ENCODE data around the gene MRPS18A.

Gene MRPS18A

DNA sequence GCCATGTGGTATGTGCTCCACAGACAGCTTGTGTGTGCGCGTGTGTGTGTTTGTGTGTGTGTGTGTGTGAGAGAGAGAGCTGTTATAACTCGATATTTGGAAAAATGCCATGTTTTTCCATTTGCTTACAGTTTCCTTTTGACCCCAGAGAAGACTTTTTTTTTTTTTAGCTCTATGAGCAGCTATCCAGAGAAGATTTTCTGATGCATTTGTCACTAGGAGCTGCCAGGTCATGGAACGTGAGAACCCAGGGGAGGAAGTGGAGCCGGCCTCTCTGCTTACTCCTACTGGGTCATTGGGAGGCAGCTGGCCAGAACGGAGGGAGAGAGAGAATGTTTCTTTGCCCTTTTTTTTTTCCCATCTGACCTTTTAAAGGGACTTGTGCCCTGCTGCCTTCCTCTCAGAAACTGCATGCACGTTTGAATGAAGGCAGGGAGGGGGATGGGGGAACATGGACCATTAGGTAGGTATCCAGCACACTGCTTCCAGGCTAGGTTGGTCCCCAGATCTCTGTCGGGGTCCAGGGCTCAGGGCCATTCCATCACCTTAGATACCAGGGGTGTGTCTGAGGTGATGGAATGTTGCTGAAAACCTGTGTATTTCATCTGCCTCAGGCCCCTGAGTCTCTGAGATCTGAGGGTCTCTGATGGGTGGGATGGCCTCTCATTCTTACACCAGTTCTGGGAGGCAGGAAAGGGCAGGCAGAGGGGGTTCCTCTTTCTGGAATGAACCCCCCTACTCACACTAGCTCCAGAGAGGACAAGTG, 11.2 kb upstream of the MRPS18A start:
- no peak for DNase-seq (ENCODE audit: low read depth in 2 of 2)

DNA sequence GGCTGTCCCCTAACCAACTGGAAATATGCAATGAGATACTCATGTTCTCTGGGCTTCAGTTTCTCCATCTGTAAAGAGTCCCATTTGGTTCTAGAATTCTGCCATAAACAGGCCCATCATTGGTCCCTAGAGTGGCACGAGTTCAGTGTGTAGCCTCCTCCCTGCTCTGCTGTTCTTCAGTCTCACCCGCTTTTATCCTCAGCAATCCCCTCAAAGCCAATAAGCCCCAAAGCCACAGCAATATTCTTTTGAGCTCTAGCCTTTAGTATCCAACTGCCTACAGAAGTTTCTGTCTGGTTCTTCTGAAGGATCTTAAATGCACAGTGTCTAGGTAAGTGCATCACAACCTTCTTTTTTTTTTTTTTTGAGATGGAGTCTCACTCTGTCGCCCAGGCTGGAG, 9.8 kb upstream of the MRPS18A start:
- no peak for DNase-seq (ENCODE audit: low read depth in 2 of 2)

DNA sequence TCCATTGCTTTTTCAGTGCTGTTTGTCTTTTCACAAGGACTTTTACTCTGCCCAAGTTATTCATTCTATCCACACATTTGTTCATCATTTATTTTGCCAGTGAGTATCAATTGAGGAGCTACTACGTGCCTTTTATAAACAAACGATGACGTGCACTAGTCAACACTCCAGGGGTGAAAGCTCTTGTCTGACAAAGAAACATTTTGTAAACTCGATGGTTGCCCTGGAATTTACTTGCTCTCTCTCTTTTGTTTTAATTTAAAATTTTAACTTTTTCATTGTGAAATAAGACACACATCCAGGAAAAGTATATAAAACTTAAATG, 8.3 kb upstream of the MRPS18A start:
- no peak for DNase-seq (ENCODE audit: low read depth in 2 of 2)

DNA sequence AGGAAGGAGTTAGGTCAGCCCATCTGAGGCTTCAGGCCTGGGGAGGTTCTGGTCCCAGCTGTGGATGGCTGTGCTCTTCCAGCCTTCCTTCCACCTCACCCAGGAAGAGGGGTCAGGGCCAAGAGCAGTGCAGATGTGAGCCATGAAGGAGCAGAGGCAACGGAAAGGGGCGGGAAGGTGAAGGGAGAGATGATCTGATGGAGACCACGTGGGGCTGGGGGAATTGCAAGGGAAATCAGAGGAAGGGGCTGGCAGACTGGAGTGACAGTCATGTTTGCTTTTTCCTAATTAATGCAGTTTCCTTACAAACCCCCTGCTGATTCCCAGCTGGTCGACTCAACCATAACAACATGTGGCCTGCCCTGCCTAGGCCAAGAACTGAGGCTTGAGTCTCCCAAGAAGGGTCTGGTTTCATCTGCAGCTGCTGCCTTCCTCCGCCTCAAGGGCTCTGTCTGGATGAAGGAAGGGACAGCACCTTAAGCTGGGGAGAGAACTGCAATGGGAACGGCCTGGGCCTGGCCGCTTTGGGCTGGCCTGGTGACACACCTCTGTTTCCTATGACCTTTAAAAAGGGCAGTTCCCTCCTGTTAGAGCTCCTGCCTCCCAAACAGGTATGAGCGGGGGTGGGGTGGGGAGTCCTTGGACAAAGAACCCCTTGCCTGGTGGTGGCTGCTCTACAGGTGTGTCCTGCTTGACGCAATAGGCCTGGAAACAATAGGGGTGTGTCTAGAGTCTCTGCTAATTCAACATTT, 7.8 kb upstream of the MRPS18A start:
- DNase-seq (ENCODE audit: low read depth in 2 of 2): no peak

DNA sequence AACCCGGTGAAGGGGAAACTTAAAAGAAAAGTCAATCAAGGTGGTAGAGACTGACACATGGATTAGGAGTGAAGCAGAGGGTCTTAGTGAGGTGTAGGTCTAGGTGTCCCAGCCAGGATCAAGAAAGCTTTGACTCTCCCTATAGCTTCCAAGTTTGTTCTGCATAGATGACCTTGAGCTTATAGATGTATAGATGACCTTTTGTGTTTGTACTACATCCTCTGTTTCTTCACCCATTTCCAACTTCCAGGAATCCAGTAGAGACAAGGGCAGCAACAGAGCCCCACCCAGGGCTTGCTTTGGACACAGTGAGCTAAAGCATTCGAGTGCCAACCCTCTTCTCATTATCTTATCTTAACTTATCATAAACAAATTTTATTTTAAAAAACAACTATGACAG, 1.8 kb upstream of the MRPS18A start:
- DNase-seq (ENCODE audit: low read depth in 2 of 2): no peak

DNA sequence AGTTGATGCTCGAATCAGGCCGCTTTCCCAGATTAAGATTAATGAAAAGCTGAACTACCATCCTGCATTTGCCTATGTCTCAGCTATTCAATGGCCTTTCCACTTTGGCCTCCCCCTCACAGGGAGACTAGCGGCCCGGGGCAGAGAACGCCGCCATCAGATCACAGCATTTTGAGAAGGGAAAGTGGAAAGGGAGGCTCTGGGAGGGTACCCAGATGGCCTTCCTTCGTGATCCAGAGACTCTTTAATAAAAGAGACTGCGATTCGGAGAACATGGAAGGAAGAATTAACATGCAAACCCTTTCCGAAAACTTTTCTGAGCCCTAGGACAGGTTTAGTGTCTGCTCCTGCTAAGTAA, 533 bp downstream of the MRPS18A start:
- no peak for DNase-seq (ENCODE audit: low read depth in 2 of 2)

DNA sequence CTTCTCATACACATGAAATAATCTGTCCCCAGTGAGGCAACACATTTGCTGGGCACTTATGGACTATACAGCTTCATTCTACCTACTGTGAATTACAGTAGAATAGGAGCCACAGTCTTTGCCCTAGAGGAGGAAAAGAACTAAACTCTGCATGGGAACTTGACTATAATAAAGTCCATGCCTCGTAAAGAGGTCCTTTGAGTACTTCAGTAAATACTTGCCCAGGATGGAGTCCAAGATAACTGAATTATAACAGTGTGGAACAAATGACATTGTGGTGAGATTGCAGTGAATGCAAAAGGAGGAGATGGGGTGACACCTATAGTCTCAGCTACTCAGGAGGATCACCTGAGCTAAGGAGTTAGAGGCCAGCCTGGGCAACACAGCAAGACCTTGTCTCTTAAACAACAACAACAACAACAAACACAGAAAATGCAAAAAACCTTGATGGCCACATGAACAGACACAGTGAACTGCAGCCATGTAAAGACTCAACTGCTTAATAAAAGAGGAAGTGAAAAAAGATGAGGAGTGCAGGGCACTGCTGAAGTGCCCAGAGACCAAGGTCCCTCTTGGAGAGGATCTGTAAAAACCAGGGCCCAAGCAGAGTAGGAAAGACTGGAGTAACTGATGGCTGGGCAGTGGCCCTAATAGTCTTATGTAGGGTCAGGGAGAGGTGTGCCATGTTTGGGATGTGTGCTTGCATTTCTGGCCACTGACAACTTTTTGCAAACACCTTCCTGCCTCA, 3.7 kb downstream of the MRPS18A start:
- DNase-seq (ENCODE audit: low read depth in 2 of 2): no peak

DNA sequence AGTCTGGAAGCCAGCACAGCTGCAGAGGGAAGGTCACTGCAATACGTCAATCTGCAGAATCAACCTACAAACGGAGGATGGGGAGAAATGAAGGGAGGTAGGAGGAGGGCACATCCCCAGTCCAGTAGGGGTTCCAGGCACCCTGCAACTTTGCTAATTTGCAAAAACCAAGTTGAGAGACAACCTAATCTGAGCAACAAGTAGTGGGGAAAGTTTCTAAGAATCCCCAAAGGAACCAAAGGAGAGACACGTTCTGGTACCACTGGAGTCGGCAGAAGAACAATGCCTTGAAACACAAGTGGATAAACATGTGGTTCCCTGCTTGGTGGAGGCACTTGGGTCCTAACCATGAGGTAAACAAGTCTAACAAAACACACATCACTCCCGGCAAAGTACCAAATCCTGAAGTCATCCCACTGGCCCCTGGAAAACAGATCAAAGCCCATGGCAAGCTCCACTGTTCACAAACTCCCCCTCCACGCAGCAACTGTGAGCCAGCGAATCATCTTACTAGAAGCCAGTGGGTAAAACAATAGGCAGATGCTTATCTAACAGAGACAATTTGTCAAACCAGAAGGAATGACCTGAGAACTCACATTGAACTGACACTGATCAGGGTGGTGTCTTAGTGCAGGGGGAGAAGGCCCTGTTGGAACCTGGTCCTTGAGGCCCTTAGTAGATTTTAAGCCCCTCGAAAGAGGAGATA, 4.7 kb downstream of the MRPS18A start:
- no peak for DNase-seq (ENCODE audit: low read depth in 2 of 2)

DNA sequence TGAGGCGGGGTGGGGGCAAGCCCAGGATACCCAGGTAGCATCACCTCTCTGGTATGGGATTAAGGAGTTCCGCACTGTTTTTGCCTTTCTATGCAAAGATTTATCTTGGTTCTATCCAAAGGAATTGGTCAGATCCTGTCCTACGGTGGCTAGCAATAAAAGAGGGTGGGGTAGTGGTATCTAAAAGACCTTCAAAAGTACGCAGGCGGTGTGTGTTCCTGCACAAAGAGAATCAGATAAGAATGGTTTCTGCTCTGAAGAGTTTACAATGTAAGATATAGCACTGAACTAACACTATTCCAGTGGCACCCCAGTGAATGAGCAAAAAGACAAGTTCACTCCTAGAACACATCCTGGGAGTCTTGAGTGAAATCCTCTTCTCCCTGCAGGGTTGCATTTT, 6.3 kb downstream of the MRPS18A start:
- no peak for DNase-seq (ENCODE audit: low read depth in 2 of 2)

DNA sequence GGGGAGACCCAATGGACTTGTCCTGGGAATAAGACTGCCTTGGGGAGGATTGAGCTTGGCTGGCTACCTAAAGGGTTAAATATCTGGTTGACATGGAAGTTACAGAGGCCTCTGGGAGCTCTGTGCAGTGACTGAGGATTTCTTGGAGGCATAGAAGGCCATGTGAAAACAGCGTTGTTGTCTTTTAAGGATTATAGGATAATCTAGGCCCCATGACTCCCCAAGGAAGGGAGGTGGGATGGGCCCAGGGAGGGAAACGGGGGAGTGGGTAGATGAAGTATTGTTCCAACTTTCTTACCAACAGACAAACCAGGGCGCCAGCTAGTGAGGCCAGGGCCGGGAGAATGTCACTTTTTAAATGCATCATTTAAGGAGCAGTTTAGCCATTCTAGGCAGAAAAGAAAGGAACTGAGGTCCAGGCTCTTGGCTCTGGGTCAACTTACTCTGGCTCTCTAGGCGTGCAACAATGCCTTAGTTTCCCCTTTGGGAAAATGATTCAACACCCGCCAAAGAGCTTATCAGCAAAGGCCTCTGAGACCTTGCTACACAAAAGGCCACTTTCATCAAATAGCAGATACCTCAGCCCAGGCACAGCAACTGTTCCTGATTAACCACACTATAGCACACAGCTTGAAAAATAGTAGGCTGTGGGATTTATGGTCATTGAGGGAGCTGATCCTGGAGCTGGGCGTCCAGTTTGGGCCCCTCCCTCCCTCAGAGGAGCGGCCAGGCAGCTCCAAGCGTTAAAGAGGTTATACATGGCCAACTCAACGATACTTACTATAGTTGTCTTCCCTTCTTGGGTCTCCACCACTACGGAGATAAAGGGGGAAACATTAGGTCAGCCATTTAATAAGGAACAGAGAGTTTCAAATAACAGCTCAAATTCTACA, 7.0 kb downstream of the MRPS18A start:
- no peak for DNase-seq (ENCODE audit: low read depth in 2 of 2)

DNA sequence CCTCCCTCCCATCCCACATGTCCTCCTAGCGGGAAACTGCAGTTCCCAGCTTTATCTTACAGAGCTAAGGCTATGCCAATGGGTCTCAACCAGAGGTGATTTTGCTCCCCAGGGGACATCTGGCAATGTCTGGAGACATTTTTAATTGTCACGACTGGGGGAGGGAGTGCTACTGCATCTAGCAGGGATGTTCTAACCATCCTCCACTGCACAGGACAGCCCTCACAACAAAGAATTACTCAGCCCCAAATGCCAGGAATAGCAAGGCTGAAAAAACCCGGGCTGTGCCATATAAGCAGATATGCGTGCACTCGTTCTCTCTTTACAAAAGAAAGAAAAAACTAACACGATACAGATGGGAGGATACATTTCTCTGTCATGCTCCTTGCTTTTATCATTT, 8.5 kb downstream of the MRPS18A start:
- no peak for DNase-seq (ENCODE audit: low read depth in 2 of 2)

DNA sequence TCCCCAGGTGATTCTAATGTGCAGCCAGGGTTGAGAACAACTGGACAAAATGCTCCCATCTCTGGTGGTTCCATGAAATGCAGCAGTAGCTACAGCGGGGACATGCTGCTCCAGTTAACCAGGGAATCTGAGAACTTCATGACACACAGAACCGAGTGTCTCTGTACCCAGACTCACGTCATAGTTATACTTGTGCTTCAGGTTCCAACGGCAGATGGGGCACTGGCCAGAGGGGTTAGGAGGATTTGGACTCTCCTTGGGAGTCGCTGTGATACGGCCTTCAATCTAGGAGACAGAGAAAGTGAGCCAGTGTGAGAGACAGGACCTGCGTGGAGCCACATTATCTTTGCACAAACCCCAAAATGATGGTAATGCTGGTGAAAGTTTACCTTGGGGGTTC, 9.2 kb downstream of the MRPS18A start:
- no peak for DNase-seq (ENCODE audit: low read depth in 2 of 2)

DNA sequence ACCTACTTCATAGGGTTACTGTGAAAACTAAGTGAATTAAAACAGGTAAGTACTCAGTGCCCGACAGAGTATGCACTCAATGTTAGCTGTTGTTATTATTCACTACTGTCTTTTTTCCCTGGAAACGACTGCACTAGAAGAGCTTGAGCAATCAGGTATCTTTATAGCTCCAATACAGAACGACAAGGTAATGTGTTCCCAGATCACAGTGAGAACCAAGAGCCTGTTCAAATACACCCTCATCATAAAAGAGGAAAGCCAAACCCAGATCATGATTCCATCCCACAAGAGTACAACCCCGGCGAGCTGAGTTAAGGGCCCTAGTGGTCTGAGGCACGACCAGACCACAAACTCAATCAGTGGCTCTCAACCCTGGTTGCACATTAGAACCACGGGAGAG, 9.8 kb downstream of the MRPS18A start:
- no peak for DNase-seq (ENCODE audit: low read depth in 2 of 2)

DNA sequence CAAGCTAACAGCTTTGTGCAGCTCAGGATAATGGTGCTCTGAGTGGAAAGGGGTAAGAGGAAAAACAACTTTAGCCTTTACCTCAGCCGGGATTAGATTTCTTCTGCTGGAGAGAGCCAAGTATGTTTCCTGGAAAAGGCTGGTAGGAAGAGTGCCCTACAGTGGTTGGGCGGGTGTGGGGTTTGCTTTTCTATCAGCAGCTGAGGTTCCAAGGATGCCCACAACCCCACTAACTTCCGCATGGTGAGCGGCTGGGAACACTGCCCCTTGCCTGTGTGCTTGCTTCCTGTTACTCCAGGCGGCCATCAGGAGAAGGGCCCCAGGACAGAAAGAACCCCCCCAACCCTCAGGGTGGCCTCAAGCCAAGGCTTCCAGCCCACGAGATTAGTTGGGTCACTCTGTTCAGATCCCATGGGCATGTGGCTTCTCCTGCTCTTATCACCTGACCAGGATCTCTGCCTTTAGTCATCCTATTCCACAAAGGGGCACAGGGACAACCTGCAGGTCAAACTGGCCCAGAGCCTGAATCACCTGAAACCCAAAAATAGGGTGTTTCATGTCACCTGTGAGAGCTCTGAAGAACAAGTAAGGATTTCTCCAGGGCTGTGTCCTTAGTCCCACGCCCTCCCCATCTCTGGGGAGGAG, 10.5 kb downstream of the MRPS18A start:
- no peak for DNase-seq (ENCODE audit: low read depth in 2 of 2)

DNA sequence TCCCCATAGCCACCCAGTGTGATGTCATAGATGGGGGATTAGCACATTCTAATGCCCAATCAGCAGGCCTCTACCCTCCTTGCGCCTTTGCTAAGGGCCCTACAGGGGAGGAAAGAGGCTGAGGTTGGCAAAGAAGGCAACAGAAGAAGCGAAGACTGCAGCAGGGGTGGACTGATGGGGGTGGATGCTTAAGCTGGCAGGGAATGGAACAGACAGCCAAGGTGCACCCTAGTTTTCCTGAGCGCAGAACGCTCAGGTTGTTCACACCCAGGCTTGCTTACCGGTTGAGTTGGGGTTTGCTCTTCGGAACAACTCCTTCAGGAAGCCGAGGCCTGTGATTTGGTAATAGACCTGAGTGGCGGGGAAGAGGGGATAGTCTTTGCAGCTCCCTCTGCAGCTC, 12.7 kb downstream of the MRPS18A start:
- no peak for DNase-seq (ENCODE audit: low read depth in 2 of 2)

DNA sequence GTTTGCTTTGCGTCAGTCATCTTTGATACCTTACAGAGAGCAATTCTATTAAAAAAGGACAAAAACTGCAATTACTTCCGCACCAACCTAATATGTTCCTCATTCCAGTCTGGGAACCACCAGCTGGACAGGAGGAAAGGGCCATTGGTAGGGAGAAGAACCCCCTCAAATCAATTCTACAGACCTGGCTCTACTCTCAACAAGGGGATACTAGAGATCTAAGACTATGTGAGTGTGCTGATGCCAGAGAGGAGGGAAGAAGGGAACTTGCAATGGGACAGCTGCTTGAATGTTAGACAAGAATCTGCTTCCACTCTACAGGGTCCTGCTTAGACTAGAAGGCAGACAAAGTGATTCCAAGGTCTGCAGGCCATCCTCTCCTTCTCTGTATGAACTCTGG, 13.3 kb downstream of the MRPS18A start:
- no peak for DNase-seq (ENCODE audit: low read depth in 2 of 2)

DNA sequence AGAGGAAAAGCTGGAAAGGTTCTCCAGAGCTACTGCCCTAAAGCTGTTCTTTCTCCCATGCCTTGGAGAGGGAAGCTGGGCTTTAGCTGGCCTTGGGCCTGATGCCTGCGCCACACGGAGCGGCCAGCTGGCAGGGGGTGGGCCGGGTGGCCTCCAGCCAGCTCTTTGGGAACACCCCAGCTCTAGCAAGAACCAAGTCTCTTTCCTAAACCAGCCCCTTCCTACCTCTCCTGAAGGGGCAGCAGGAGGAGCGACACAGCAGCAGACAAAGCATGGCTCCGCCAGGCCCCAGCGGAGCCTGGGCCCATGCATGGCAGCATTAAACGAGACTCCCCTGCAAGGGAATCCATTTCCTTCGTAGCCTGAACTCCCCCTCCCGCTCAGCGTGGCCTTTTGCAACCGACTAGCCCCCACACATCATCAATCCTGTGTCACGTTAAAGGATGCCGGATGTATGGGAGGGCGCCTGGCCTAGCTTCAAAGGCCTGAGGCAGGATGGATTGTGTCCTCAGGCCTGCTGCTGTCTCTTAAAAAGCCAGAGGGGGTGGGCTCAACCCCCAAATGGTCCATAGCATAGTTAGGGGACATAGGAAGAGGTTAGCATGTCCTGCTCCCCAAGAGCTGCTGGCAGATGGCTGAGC, 14.0 kb downstream of the MRPS18A start:
- no peak for DNase-seq (ENCODE audit: low read depth in 2 of 2)

DNA sequence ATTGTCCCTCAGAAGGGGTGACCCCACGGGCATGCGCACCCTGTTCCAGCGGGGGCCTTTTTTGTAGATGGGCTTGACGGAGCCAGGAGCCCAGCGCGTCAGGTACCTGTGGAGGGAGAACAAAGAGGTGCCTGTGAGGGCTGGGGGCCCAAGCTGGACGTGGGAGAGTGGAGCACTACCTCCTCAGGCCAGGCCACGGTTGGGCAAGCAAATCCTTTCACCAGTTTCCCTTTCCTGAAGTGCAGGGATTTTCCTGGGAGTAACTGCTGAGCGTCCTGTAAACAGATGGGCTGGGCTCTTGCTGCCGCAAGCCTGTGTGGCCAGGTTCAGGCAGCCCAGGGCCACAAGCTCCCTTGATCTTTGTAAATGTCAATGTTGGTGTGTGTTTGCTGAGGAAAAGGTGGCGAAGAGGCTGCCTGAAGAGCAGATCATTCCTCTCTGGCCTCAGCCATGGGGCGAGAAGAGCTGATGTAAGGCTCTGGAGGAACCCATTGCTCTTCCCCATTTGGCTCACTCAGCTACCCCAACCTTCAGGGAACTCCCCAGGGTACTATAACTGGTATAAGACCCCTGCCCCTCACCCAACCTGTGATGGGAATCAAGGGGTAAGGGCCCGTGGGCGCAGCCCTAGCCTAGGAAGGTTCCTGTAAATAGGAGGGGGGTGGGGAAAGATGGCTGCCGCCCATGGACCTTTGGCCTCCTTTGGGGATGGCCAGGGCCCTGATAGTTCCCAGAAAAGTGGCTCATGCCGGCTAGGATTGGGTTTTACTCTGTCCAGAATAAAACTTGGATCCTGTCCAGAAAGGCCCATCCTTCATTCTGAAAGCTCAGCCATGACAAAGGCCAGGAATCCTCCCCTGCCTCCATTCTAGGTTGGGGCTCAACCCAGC, 15.5 kb downstream of the MRPS18A start:
- DNase-seq (ENCODE audit: low read depth in 2 of 2): no peak
